NCI-H1092 (cell line): ENCODE measurements around the gene NXF1.
A peak's percentile ranks its signal among the peaks of the same experiment; 100 is the strongest.
"Not testable (repeated sequence)": the region's sequence is repeated elsewhere in the genome, so short reads cannot be mapped to it uniquely, and the experiment has no call there.

Experiments used
- DNase-seq: peaks from one replicate; lab custom pipeline; 2025; lab: John Stamatoyannopoulos, UW

The NXF1 gene

DNA sequence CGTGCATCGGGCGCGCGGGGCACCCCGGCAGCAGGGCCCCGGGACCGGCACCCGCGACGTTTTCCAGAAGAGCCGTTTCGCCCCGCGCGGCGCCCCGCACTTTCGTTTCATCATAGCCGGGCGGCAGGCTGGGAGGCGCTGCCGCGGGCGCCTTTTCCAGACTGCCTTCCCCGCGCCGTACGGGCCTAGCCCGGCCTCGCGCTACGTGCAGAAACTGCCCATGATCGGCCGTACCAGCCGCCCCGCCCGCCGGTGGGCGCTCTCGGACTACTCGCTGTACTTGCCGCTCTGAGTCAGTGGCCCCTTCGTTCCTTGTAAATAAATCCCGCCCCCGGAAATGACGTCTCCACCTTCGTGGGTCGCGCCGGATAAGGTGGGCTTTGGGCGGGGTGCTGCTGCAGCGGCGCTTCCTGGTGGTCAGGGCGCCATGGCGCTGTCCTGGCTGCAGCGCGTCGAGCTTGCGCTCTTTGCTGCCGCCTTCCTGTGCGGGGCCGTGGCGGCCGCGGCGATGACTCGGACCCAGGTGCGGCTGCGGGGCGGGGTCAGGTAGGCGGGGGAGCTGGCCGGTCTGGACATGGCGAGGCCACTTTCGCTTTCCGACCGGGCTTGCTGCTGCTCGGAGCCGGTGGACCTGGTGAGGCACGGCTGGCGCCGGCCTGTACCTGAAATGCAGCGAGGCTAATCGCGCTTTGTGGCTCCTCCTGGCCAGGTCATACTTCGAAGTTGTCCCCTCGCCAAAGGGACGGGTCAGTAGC is 18.1 kb downstream of the NXF1 start, which contains the start of gene TMEM179B:
Gene TMEM179B (plus strand): TSS at position 398 of the 755 bp plus-strand sequence. CDS start 30 bp downstream, at position 428.
- DNase-seq = peak; percentile 99

GRCh38 chr11:62786318-62787004 is 18.8 kb downstream of the NXF1 start:
- DNase-seq = peak; percentile 82

DNA sequence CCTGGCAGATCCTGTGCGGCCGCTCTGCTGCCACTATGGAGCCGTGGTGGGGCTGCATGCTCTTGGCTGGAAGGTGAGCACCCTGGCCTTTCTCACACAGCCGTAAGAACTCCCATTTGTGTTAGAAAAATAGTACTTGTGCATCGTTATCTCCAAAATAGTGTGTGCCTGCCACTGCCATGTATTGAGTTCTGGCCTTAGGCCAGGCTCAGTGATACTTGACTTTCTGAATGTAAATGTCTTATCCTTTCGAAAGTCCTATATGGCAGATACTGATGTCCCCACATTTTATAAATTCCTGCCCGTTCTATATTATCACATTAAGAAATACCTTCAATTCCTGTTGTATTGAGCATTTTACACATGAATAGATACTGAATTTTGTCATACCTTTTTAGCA is 22.5 kb downstream of the NXF1 start:
- no peak for DNase-seq

DNA sequence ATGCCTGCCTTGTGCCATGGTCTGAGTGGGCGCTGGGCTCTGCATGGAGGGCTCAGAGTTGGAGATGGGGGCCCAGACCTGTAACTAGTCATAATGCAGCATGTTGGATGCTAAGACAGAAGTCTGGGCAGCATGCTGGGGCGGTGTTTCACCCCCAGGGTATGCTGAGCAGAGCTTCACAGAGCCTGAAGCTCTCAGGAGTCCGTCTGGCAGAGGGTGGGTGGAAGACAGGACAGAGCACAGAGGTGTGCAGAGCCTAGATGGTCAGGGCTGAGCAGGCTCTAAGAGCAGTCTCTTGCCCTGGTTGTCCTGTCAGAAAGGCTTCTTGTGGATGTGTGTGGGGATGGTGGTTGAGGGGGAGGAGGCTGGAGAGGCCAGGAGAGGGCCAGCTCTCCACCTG is 26.8 kb downstream of the NXF1 start:
- no peak for DNase-seq

GRCh38 chr11:62777389-62777788 is 27.9 kb downstream of the NXF1 start:
- no peak for DNase-seq

GRCh38 chr11:62775646-62776045 is 29.6 kb downstream of the NXF1 start:
- no peak for DNase-seq

- DNase-seq = no peak
Observed at GRCh38 chr11:62774407-62774806, 30.8 kb downstream of the NXF1 start.

DNA sequence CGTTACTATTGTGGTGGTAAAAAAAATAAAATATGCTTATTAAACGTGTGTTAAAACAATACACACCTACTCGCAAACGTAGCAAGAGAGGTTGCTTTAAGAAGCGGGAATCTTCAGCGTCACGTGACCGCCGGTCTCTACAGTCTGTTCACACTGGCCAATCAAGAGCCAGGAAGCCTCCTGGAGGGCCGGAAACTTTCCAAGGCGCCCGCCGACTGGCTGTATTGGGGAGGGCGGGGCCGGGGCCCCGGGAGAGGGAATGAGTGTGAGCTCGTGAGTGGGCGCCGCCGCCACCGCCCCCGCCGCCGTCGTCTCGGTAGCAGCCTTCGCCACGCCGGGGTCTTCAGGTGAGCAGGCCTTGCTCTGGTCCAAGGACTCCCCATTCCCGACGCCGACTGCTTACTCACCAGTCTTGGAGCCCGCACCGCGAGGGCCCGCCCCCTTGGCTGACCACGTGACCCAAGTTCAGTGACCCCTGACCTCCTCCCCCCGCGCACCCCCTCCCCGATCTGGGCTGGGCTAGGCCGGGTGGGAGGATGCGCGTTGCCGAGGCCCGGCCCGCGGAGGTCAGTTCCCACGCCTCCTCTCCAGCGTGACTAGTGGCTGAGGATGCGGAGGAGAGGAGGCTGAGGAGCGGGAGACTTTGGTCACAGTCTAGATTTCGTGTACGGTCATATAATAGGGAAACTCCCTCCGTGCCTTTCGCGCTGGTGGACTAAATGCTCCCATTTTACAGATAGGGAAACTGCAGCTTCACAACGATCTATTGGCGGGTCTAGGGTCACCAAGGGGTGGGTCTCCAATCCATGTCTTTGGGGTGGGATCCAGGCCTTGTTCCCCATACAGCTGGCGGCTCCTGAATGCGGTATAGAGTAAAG is 33.9 kb downstream of the NXF1 start, which contains the start of gene TAF6L:
Gene TAF6L (plus strand): TSS at position 253 of the 878 bp plus-strand sequence. CDS start 4,388 bp downstream, outside the sequence.
- DNase-seq = peak; percentile 98

DNA sequence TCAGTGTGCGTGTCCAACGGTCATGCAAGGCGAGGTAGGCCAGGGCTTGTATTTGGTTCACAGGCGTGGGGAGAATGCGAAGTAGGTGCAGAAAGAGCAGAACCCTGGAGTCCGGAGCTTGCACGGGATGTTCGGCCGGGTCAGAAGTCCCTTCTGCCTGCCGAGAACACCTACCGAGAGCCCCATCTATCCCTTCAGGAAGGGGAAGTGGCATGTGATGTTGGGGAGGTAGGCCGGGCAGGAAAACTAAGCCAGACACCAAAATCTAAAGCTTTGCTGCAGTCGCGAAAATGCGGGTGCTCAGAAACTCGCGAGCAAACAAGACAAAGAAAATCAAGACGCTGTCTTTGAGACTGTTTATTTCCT is 34.5 kb downstream of the NXF1 start:
- DNase-seq = no peak

GRCh38 chr11:62760867-62761227 is 44.4 kb downstream of the NXF1 start:
- DNase-seq = not testable (repeated sequence)

DNA sequence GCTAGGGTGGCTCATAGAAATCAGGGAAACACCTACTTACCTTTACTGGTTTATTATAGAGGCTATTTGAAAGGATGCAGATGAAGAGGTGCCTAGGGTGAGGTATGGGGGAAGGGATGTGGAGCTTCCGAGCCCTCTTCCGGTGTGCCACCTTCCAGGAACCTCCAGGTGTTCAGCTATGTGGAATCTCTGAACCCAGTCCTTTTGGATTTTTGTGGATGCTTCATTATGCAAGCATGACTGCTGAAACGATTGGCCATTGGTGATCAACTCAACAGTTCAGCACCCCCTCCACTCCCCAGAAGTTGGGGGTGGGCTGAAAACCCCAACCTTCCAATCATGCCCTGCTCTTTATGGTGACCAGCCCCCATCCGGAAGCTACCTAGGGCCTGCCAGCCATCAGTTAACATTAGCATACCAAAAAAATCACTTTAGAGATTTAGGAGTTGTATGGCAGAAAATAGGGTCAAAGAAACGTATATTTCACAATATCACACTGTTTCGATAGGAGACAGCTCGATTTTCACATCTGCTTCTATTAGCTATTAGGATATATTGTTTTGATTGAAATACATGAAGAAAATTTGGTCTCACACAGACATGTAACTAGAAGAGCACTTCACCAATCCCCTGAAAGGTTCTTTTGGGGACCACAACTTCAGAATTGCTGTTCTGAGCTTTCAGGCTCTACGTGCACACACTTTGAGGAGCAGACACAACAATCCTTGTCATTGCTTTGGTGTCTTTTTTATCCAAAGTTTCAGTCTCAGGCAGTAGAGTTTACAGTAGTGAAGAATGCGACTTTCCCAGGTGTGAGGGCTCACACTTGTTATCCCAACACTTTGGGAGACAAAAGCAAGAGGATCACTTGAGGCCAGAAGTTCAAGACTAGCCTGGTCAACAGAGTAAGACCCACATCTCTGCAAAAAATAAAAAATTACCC is 47.1 kb downstream of the NXF1 start:
- no peak for DNase-seq

DNA sequence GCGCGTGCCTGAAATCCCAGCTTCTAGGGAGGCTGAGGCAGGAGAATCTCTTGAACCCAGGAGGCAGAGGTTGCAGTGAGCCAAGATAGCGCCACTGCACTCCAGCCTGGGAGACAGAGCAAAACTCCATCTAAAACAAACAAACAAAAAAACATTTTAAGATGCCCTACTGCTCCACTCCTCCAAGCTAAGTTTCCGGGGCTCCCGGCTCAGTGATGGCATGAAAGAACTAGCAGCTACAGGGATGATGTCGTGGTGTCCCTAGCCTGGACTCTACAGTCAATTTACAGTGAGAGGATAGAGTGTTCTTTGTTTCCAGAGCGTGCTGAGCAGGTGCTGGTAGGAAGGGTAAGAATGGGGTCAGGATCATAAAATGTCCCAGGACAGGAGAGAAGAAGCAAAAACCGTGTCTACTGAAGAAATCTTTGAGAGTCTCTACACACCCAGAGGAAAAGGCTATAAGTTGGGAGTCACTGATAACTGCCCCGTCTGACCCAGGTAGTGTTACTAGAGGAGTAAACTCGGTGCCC is 50.1 kb downstream of the NXF1 start:
- no peak for DNase-seq

DNA sequence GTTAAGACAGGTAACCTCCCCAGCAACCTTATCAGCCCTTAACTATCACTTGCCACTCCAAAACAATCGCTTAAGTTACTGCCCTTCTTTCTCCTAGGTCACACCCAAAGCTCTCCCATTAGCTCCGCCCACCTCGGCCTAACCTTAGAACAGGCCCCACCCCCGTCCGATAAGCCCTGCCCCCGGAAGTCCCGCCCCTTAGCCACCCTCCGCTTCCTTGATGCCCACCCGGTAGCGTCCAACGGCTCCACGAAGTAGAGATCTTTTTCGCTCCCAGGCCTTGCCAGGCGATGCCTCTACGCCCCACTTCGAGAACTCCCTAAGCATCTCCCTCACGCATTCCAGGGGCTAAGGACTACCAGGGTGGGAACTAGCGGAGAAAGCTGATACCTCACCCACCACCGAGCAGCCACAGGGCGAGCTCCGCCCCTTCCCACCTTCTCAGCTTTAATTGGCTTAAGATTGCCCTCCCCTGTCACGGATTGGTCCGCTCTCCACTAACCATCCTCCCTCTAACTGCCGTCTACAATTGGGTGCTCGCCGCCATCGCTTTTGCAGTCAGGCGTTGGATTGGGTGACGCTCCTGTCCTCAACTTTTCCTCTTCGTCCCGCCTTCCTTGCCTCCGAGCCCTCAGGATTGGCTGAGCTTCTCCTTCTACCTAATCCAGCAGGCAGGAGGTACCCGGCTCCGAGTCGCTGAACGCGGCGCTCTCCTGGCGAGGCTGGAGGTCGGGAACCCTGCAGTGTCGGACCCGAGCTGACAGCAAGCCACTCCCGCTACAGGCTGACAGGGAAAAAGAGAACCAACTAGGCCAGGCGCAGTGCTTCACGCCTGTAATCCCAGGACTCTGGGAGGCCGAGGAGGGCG is 51.3 kb downstream of the NXF1 start, which contains the start of gene ZBTB3:
Gene ZBTB3 (minus strand): TSS at position 425 of the 868 bp plus-strand sequence. CDS start 496 bp downstream, outside the sequence.
- peak; percentile 99 for DNase-seq

GRCh38 chr11:62752994-62753735 is 52.1 kb downstream of the NXF1 start:
- no peak for DNase-seq

GRCh38 chr11:62752177-62752785 is 53.0 kb downstream of the NXF1 start:
- no peak for DNase-seq

DNA sequence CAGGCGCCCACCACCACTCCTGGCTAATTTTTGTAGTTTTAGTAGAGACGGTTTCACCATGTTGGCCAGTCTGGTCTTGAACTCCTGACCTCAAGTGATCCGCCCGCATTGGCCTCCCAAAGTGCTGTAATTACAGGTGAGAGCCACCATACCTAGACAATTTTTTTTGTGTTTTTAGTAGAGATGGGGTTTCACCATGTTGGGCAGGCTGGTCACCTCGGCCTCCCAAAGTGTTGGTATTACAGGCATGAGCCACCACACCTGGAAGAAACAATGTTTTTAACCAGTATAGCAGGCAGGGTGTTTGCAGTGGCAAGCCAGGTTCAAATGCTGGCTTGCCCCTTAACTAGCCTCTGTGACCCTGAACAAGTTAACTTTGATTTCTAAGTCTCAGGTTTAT is 55.3 kb downstream of the NXF1 start:
- not testable (repeated sequence) for DNase-seq

- DNase-seq = no peak
Observed at GRCh38 chr11:62747475-62748160, 57.6 kb downstream of the NXF1 start.
